Stimulated activated CD4-positive, alpha-beta T cell treated with anti-CD3 and anti-CD28 coated beads, TNF-alpha, amount 100 ng/mL, for 4 hours (primary cell): ENCODE results near the gene MYEOV.

Experiments
- DNase-seq, 3 experiments: peaks; one replicate each; pipeline ENCODE4 v3.0.0-alpha.2; 2020; ENCODE audit warnings: low read depth in 3 of 3

Gene MYEOV

DNA sequence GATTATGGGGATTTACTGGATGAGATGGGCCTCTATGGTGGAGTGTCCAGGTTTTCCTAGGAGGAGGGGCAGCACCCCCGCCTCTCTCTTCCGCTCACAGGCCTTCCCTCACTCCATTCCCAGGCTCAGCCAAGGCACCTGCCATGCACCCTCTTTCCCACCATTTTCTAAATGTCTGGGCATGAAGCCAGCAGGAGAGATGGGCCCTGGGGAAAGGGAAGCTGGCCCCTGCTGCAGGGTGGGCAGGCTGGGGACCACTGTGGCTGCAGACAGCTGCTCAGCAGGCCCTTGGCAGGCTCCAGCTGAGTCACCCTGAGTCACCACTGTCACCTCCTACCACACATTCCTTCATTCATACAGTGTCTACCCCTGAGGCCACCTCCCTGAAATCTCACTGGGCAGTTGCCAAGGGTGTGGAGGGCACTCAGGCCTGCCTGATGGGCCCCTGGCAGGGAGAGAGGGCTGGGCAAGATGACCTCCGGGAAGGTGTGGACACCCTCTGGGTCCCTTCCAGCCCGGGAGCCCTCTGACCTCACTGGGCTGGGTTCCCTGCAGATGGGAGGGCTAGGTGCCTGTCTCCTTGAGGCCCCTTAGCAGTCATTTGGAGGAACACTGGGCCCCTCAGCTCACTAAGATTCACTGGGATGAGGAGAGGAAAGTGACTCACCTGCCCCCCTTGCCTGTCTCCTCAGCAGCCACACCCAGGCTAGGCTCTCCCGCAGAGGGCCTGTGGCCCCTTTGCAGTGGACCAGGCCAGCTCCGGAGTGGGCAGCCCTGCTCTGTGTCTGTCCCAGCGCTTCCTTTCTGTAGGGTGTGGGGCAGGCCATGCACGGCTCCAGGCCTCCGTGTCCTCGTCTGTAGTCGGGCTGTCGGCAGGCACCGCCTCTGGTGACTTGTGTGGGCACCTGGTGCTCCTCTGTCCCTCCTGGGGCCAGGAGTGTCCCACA is 7.8 kb downstream of the MYEOV start:
- no peak for DNase-seq

DNA sequence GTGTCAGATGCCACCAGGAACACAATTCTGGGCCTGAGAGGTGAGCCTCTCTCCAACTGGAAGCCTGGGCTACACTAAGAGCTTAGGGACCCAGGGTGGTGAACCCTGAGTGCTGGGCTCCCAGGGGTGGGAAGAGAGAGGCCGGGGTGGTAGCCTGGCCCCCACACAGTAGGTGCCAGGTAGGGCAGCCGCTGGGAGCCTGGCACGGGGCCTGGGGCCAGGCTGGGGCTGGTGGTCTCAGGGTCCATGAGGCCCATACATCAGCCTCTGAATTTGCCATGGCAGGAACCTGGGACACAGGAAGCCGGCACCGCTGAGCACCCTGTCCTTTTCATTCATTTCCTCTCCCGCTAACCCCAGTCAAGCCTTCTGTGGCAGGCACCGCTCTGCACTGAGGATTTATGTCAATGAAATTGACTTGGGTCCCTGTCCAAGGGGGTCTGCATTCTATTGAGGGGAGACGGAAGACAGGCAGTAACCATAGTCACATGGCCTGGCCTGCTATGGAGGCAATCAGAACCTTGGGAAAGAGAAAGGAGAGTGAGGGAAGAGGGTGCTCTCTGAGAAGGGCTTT is 8.6 kb downstream of the MYEOV start:
- no peak for DNase-seq

DNA sequence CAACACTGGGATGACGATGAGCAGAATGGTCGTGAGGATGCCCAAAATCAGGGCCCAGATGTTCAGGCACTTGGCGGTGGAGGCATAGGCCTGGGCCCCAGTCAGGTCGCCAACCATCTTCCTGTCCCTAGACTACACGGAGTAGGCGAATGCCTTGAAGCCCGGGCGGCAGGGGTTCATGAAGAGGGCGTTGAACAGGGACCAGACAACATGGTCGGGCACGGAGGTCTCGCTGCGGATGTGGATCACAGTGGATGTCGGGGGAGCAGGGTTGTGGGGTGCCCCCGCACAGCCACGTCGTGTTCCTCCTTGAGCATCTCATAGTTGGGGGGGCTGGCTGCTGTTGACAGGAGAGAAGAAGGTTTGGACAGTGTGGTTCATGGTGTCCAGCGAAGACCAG is 9.5 kb downstream of the MYEOV start:
- DNase-seq, result no peak

GRCh38 chr11:69304258-69304657 is 10.3 kb downstream of the MYEOV start:
- DNase-seq, result no peak

DNA sequence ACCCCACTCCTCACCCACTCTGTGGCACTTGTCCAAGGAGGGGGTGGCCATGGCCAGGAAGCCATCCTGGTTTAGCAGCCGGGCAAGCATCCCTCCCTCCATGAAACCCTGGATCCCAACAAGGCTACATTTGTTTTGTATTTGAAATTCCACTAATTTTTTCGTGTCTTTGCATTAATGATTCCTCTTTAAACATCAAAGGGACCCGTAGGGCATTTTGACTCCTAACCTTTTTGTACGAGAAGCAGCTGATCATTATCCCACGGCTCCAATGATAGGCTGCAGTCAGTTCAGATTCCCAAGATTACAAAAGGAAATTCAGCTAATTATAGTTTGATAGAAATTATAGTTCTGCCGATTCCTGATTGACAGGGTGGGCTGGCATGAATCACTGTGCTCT is 10.7 kb downstream of the MYEOV start:
- no peak for DNase-seq

DNA sequence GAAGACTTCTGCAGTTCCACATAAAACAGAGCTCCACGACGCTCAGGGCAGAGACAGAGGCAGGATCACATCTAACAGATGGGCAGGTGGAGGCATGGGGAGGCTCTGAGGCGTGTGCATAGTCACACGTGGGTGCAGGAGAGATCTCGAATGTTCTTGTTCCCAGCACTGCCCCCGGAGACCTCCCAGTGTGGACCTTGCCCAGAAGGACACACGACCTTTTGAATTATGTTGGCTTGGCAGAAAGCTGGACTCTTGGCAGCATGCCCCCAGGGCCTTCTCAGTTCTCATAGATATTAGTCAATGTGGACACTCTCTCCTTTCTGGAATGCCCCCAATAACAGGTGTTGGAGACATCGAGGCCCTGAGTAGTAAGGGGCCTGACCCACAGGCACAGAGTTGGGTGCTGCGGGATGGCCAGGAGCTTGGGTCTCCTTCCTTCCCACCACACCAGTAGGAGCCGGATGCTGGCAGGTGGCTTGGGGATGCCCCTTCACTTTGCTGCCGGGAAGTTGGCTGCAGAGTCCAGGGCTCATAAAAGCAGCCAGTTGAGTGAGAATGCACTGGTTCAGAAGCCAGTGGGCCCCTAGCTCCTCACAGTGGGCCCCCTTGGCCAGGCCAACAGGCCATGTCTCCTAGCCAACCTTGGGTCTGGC is 12.1 kb downstream of the MYEOV start:
- no peak for DNase-seq

DNA sequence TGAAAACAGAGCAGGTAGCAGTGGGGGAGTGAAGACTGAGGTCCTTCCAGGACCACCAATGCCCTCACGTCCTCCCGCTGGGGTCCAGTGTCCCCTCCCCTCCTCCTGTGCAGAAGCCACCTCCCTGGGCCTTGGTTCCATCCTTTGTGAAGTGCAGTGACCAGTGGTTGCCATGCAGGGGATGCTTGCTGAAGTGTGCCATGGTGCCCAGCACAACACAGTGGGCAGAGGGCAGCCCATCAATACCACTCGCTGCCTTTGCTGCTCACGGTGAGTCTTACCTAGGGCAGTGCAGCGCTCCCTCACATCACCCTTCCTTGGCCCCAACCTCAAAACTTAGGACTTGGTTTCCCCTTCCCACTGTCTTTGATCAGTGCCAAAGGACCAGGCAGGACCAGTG is 12.9 kb downstream of the MYEOV start:
- DNase-seq, result no peak

- DNase-seq, result no peak
Observed at GRCh38 chr11:69307421-69307820, 13.5 kb downstream of the MYEOV start.

DNA sequence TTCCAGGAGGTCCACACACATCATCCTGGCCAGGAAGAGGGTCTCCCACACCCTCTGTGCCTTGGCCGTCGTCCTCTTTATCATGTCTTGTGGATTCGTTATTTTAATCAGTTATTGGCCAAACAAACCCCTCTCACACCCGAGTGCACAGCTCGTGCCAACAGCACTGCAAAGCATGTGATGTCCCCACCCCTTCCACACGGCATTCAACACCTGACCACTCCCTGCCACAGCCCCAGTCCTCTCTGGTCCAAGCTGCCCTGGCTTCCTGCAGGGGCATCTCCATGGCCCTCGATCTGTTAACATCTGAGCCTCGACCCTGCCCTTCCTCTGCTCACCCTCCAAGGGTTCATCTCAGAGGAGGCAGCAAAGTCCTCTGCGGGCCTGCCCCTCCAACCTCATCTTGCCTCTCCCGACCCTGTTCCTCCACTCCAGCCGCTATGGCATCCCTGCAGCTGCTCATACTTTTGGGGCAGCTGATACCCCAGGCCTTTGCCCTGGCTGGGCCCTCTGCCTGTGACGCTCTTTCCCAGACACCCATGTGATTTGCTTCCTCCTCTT is 14.0 kb downstream of the MYEOV start:
- no peak for DNase-seq

- no peak for DNase-seq
Observed at GRCh38 chr11:69308491-69308911, 14.5 kb downstream of the MYEOV start.

DNA sequence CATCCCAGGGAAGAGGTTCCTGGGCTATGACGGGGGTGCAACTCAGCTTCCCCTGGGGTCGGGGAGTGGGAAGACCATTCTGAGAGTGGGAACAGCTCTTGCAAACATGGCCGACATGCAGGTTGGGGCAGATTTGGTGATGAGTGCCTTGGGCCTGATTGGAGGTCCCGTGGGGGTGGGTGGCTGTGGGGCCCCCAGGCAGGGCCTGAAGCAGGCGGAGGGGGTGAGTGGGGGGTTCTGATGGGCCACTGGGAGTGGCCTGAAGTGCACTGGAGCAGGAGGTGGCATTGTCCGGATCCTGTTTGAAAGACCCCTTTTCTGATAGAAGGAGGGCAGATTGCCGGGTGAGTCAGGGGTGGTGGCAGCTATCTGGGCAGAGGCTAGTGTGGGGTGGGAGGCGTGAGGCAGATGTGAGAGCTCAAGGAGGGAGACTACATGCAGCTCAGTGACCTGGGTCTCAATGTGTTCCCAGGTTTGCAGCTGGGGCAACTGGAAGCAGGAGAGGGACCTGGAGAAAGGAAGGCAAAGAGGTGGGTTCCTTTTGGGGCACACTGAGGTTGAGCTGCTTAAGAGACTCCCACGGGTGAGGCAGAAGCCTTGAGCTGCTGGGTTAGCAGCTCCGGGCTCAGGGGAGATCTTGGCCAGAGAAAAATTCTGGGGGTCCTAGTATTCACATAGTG is 15.1 kb downstream of the MYEOV start:
- DNase-seq, result no peak

DNA sequence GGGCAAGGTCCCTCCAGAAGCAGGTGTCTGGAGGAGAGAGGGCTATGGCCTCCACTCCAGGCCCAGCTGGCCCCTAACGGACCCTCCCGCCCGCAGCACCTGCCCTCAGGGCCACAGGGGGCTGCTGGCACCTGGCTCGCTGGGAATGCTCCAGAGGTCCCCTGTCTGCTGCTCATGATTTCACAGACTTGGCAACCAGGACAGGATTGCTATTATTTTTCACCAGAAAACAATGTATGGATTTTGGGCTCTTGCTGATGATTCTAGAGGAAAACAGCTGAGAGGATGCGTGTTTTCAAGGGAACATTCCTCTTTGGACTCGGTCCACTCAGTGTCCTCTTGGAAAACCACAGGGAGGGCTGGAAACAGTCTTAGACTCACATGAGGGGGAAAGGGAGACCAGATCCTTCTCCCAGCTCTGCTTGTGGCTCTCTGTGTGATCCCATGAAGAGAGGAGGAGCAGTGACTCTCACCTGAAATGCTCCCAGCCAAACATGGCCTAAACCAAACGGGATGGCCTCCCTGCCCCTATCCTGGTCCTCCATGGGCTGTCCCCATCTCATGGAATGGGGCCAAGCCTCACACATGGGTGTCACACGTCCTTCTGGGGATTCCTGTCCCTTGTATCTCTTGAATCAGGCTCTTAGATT is 15.8 kb downstream of the MYEOV start:
- DNase-seq, result no peak

DNA sequence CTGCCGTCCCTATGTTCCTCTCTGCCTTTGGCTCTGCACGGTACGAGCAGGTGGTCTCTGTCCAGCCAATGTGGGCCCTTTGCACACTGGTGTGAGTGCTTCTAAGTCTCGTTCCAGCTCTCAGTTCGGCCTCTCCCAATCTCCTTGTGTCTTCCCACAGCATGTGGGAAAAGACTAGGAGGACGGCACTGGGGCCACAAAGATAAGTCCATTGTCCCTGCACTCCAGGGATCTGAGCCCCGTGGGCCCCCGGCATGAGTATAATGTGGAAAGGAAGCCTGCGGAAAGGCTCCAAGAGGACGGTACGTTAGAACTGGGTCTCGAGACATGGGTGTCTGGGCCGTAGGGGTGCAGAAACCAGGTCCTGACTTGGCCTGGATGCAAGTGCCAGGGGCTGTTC is 16.4 kb downstream of the MYEOV start:
- no peak for DNase-seq

DNA sequence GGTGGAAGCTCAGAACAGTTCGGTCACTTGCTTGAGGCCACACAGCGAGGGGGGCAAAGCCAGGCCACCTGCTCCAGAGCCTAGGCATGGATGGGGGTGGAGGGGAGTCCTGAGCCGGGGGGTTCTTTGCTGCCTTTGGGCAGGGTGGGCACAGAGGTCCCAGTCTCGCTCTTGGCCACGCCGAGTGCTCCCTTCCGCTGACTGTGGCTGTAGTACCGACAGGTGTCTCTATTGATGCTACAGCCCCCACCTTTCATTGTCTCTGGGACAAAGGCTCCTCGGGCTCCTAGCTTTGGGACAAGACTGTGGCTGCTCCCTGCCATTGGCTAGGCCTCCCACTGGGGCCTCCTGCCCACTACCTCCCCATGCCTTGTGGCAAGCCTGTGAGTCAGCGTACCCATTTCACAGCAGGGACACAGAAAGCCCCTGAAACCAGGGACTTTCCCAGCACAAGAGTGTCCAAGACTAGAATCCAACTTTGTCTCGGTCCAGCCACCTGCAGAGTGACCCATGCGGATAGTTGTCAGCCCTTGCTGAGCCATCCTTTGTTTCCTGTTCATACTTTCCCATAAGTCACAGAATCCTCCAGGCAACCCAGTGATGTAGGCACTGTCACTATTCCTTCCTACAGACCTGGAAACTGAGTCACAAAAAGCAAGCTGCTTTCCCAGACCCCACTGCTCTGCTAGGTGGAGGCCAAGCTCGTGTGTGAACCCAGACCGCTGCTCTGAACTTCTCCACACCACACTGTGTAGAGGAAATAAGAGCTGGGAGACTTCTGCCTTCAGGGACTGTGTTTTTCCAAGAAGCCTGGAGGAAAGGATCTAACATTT is 17.2 kb downstream of the MYEOV start:
- DNase-seq, result no peak

- DNase-seq, result no peak
Observed at GRCh38 chr11:69311767-69312385, 17.9 kb downstream of the MYEOV start.

DNA sequence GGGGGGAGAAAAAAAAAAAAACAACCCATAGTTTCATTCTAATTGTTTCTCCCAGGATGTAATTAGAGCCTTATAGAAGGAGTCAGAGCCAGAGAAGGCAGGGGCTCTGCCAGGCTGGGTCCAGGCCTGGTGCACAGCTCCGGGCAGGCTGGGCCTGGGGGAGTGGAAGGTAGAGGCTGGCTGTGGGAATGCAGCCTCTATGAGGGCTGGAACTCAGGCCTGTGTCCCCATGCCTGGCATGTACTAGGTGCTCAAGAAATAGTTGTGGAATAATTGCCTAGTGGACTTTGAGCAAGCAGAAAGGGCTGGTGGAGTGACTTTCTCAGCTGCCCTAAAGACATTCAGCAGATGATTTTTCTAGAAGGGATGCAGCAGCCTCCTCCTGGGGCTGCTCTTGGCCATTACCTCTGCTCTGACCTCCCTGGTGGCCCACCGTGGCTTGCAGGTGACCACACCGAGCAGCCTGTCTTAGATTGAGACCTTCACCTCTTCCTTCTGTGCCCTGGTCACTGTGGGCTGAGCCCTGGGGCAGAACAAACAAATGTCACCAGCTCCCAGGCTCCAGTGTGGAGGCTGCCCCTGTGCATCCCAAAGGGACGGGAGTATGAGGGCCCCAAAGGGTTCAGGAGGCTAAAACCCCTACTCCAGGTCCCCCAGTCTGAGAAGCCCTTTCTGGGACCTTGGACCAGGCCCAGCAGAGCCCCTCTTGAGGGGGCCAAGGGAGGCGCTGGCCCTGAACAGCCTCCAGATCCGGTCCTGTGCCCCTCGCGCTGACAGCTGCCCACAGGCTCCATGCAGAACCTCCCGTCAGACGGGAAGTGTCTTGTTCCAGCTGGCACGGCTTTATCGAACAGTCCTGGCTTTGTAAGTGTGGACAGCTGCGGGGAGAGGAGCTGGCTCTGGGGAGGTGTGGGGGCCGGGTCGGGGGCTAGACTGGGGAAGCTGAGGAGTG is 18.8 kb downstream of the MYEOV start:
- no peak for DNase-seq

DNA sequence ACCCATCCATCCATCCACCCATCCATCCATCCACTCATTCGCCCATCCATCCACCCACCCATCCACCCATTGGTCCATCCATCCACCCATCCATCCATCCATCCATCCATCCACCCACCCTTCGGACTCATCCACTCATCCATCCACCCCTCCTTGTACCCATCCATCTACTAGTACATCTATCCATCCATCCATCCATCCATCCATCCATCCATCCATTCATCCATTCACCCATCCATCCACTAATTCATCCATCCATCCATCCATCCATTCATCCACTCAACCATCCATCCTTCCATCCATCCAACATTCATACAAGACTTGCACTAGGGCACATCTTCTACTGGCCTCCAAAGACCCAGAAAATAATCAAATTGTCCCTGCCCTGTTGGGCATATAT is 20.0 kb downstream of the MYEOV start:
- DNase-seq, result no peak

- DNase-seq, result no peak
Observed at GRCh38 chr11:69314555-69314954, 20.6 kb downstream of the MYEOV start.

GRCh38 chr11:69316956-69317355 is 23.0 kb downstream of the MYEOV start:
- DNase-seq, result no peak
